Activated CD4-positive, alpha-beta T cell treated with anti-CD3 and anti-CD28 coated beads for 24 hours (primary cell): Measurements from ENCODE around the gene RET.
"Not testable (repeated sequence)": the region's sequence is repeated elsewhere in the genome, so short reads cannot be mapped to it uniquely, and the experiment has no call there.

Experiments
- DNase-seq, 2 donors: peaks; one replicate each; pipeline ENCODE4 v3.0.0-alpha.2; 2020; ENCODE audit warnings: low read depth in 2 of 2

Gene RET

DNA sequence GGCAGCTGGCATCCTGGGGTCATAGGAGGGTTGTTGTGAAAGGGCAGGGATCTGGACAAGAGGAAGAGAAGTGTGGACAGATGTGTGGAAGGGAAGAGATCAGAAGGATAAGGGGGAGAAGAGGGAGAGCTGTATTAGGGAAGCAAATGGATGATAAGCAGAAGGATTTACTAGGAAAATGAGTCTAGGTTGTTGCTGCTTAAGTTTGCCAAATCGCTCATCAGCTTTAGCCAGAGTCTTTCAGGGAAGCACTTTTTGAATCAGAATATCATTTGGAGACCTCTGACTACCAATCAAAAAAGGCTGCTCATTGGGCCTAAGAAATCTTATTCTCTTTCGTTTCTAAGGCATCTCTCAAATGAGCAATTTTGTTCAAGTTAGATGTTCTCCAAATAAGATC lies 58.8 kb downstream of the RET start:
- no peak for DNase-seq

DNA sequence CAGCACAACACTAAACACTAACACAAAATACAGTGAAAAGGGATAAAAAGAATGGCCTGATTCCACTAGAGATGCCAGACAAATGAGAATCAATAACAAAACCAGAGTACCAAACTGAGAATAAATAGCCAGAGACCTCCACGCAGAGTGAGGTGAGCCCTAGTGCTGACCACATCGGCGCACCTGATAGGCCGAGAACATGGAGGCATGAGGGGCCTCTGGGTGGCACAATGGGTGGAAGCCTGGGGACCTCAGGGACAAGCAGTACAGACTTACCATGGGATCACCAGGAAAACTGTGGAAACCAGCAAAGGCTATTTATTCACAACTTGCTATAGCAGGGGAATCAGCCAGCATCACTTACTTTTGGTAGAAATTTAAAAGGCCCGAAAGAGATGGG lies 59.6 kb downstream of the RET start:
- no peak for DNase-seq

DNA sequence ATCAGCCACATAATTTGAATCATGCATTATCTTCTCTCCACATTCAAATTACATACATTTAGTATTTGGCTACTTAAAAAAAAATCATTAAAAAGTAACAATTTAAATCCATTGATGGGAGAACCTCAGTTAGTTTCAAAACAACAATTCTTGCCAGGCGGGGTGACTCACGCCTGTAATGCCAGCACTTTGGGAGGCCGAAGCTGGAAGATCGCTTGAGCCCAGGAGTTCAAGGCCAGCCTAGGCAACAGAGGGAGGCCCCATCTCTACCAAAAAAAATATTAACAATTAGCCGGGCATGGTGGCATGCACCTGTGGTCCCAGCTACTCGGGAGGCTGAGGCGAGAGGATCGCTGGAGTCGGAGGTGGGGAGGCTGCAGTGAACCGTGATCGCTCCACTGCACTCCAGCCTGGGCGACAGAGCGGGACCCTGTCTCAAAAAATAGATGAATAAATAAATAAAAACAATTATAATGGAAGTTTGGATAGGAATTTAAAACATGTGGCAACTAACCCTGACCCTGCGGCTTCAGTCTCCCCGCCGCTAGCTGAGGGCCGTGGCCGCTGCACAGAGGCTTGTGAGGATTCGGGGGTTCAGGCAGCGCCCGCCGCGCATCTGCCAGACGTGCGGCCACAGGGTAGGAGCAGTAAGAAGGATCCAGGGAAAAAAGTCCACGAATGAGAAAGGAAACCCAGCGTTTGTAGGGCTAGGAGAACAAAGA lies 60.3 kb downstream of the RET start:
- DNase-seq = no peak

DNA sequence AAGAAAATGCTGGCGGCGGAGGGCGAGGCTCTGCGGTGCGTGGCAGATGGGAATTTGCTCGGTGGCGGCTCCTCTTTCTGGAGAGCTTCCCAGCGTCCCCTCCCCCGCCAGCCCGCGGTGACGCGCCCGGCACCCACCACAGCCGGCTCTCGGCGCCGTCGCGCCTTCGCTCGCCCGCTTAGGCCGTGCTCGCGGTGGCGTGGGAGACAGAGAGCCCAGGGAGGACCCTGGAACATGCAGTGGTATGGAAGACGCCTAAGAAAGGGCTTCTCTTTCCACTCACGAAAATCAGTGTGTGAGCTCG lies 60.8 kb downstream of the RET start:
- DNase-seq = peak; percentile 7 to 22

DNA sequence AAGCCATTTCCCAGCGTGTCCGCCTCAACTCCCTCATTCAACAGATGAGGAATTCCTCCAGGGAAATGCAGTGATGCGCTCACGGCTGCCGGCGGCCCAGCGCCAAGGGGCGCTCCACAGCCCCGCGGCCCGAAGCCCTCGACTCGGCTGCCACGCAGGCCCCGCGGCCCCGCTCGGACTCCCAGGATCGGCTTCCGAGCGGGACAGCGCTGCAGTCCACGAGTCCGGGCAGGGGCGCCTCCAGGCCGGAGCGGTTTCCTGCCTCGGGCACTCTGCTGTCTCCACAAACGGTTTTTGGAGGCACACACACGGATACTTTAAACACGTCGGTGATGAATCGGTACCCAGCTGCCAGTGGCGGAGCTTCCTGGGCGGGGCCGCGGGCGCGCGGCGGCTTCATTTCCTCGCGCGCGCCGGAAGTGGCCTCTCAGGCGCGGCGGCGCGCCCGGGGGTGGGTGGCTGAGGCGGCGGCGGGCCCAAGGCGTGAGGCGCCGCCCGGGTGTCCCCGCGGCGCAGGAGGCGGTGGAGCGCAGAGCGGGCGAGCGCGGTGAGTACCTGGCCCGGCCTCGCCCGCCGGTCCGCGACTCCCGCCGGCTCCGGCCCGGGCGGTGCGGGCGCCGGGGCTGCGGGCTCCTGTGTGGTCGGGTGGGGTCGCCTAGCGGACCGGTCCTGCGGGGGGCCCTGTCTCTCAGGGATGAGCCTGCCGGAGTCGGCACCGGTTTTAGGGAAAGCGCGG lies 61.3 kb downstream of the RET start, which contains the start of gene CSGALNACT2:
Gene CSGALNACT2 (plus strand): TSS at position 425 of the 736 bp plus-strand sequence. CDS start 16,705 bp downstream, outside the sequence.
- DNase-seq = peak; percentile 76 to 80

DNA sequence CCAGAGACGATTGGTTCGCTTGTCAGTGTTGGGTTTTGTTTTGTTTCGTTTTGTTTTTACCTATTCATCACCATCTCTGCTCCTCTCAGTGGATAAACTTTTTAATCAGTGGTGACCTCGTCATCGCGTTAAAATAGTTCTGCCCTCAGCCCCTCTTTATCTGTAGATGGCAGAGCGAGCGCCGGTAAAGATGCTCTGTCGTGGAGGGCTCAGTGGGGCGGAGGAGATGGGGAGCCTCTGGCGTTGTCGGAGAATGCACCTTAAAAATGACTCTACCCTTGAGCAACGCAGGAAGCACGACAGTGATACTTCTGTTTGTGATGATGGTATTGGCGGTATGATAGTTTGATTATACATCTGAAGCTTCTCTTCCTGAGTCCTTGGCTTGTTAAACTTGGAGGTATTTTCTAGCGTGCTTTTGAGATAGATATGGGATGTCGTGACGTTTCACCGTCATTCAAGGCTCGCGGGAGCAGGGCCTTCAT lies 61.9 kb downstream of the RET start:
- peak; percentile 19 to 29 for DNase-seq

DNA sequence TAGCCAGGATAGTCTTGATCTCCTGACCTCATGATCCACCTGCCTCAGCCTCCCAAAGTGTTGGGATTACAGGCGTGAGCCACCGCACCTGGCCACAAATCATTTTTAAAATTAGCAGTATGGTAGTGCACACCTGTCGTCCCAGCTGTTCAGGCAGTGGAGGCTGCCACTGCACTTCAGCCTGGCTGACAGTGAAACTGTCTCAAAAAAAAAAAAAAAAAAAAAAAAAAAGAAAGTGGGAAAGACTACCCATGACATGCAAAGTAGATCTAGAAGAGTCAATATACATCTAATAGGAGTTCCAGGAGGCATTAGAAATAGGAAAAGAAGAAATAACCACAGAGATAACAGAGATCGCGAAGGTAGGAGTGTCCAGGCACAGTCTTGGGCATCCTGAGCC lies 64.6 kb downstream of the RET start:
- no peak for DNase-seq

DNA sequence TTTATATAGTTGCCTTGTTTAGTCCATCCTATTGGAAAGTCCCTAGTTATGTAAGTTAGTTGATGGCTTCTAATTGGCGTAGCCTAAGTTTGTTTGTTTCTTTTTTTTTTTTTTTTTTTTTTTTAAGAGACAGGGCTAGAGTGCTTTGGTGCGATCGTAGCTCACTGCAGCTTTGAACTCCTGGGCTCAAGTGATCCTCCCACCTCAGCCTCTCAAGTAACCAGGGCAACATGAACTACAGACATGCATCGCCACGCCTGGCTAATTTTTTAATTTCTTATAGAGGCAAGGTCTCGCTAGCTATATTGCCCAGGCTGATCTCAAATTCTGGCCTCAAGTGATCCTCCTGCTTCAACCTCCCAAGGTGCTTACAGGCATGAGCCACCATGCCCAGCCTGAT lies 68.4 kb downstream of the RET start:
- DNase-seq = no peak

DNA sequence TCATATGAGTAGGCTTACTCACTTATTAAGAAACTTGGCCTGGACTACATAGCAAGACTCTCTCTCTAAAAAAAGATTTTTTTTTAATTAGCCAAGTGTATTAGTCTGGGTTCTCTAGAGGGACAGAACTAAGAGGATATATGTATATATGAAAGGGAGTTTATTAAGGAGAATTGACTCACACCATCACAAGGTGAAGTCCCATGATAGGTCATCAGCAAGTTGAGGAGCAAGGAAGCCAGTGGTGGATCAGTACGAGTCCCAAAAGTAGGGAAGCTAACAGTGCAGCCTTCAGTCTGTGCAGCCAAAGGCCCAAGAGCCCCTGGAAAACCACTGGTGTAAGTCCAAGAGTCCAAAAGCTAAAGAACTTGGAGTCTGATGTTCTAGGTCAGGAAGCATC lies 69.1 kb downstream of the RET start:
- DNase-seq = not testable (repeated sequence)

DNA sequence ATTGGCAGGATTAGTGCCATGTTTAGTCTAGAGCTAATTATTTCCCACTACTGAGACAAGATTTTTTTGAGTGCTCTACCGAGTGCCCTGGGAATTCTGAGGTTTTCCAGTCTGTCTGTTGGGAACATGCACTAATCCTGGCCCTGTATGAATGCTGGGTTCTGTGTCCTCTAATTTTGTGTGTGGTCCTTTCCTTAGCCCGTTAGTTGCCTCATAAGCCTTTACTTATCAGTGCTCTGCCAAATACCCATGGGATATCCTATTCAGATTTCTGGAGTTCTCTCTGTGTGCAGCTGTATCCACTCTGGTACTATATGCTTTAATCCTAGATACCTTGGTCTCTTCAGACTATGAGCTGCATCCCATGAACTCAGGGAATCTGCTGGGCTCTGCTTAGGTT lies 74.5 kb downstream of the RET start:
- no peak for DNase-seq

DNA sequence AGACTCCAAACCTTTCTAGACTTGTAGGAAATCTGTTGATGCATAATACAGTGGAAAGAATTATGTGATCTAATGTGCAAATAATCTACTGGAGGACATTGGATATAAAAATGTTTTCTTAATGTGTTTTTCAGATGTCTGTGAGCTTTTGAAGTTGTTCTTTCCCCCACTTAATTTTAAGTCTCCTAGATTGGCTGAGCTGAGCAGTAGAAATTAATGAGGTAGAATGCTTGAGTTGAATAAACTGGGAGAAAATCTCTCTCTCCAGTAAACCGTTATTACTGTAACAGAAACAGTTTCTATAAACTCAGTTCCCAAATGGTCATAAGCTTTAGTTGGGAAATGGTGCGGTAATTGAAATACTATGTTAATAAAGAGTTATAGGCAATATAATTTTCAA lies 77.0 kb downstream of the RET start:
- DNase-seq = no peak

DNA sequence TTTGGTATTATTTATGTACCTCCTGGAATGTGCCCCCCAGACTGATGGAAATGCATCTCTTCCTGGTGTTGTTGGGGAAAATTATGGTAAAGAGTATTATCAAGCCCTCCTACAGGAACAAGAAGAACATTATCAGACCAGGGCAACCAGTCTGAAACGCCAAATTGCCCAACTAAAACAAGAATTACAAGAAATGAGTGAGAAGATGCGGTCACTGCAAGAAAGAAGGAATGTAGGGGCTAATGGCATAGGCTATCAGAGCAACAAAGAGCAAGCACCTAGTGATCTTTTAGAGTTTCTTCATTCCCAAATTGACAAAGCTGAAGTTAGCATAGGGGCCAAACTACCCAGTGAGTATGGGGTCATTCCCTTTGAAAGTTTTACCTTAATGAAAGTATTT lies 78.4 kb downstream of the RET start:
- DNase-seq = no peak

DNA sequence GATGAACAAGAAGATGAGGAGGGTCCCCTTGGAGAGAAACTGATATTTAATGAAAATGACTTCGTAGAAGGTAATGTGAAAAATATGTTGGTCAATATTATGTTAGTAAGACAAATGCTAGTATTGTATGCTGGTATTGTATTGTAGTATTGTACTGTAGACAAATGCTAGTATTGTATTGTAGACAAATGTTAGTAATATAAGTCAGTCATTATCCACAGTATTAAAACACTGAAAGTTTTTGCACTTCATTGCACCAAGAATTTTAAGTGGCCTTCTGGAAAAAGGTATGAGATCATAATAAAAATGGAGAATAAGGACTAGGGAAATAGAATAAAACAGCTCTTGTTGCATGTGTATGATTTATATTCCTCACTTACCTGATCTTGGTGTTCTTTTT lies 78.9 kb downstream of the RET start:
- DNase-seq = no peak

DNA sequence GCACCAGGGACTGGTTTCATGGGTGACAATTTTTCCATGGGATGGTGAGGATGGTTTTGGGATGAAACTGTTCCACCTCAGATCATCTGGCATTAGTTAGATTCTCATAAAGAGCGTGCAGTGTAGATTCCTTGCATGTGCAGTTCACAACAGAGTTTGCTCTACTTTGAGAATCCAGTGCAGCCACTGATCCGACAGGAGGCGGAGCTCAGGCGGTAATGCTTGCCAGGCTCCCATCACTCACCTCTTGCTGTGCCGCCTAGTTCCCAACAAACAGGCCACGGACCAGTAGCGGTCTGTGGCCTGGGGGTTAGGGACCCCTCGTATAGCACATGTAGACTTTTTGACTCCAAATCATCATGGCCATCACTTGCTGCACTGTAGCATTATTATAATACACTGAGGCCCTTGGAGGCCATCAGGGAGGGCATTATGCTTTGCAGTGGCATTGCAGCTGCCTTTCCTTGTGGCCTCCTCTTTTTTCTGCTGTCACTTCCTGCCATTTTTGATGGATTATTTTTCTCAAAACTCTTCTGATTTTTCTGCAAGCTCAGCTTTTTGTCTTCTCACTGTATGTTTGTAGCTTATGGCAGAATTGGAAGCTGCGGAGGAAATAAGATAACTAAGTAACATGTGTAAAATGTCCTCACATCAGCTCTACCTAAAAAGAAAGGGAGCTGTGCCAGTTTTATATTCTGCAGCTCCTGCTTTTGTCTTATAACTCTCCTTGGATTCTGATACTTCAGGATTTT lies 79.9 kb downstream of the RET start:
- DNase-seq = no peak

DNA sequence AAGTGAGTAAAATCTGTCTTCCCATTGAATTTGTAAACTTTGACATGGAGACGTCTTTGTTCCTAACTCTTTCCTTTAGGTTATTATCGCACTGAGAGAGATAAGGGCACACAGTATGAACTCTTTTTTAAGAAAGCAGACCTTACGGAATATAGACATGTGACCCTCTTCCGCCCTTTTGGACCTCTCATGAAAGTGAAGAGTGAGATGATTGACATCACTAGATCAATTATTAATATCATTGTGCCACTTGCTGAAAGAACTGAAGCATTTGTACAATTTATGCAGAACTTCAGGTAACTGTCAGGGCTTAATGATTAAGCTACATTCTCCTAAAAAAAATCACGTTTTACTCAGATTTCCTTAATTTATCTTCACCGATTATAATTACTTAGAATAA lies 81.8 kb downstream of the RET start:
- DNase-seq = no peak

DNA sequence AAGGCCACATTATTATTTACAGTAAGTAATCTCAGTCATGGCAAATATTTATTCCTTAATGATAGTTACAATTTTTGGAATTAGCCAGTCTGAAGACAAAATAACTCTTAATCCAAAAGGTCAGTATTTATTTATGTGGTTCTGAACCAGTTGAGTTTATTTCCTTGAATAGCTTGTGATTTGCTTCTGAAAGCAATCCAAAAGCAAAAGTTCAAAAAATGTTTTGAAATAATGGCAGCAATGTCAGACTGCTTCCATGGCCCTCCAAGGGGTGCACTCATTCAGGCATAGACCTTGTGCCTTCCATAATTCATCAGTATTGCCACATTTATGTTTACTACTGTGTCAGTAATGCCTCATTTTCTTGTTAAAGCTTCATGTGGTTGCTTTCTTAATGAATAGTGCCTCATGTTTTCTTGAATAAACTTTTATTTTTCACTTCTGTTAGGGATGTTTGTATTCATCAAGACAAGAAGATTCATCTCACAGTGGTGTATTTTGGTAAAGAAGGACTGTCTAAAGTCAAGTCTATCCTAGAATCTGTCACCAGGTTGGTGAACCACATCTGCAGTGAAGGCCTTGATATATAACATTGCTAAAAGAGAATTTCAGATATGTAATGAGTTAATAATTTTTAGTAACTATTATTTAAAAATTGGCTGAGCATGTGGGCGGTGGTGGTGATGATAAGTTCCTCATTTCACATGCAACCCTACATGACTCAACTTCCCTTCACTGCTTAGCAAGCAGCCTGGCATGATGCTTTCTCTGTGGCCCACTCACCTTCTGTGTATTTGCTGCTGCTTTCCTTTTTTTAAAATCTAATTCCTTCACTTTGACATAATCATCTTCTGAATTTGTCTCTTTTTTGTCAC lies 83.4 kb downstream of the RET start:
- peak in 1 of 2 donors; percentile 28 for DNase-seq

DNA sequence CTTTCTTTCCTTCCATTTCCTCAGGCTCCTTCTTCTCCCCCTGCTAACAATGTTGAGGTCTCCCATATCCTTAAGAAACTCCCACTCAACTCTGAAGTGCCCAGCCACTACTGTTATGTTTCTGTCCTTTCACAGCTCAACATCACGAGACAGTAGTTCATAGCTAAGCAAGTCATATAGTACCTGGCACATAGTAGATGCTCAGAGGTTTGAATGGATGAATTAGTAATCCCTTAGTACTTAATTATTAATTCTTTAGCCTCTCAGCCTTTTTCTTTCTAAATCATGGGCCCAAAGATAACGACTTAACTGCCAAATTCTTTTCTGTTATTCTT lies 84.0 kb downstream of the RET start:
- no peak for DNase-seq

DNA sequence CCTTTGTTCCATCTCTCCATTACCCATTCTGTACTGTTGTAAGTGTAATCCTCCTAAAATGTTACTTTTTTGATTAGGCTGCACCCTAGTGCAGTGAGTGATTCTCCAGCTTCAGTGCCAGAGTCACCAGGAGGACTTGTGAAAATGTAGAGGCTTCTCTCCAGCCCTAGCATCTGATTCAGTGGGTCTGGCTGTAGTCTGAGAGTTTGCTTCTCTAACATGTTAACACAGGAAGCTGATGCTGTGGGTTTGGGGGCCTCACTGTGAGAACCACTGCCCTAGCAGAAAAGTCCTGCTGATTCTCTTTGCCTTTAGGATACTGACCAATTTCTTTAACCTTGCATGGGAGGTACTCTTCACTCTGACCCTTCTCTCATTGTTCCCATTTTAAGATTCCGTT lies 85.7 kb downstream of the RET start:
- no peak for DNase-seq

DNA sequence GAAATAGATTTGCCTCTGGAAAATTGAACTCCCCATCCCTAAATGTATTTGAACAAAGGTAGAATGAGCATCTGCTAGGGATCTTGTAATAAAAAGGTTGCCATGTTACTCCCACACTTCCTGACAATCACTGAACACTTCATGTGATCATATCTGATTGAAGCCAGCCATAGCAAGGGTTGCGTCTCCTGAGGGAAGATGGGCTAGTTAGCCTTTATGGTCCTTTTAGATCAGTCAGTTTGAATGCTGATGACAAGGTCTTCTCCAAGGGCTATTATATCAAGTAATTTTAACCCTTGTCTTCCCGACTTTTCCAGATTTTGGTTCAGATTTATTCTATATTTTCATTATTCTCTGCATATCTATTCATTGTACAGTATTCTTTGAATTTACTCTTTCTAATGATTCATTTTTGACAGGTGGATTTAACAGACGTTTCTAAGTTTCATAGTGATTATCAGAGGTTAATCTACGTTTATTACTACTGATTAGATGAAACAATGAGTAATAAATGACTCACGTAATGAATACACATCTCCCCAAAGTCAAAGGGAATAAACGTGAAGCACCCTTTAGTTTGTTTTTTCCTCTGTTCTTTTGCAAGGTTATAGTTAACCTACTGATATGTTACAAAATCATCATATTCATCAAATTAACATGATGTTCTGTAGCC lies 89.5 kb downstream of the RET start:
- DNase-seq = no peak

DNA sequence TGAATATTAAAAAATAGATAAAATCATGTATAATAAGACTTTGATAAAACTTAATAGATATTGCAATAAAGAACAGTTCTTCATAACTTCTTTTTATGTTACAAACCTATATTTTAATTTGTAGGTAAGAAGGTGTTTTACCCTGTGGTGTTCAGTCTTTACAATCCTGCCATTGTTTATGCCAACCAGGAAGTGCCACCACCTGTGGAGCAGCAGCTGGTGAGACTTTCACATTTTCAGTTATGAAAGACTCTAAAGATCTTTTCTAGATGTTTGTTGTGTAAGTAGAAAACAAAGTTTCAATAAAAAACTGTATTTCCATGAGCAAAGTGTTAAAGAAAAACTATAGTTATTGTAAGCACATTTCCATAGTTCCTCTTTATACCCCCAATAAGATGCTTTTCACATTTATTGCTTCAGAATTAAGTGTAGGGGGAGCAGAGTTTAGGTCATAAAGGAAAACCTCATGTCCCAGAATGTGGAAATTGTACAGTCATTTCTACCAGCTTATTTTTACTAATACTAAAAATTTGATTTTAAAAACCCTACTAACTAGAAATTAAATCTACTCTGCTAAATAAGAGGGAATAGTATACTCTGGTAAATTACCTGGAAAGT lies 90.1 kb downstream of the RET start:
- no peak for DNase-seq

DNA sequence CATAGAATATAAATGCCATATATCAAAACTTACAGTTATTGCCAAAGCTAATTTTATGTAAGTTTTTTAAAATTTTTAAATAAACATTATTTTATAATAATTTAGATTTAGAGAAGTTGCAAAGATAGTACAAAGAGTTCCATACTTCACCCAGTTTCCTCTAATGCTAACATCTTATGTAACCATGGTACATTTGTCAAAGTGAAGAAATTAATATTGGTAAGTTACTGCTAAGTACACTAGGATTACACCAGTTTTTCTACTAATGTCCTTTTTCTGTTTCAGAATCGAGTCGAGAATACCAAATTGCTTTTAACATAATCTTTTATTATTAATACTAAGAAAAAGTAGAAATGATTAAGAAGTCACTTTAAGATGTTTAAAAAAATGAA lies 90.6 kb downstream of the RET start:
- no peak for DNase-seq
